Panc1 (cell line): Measurements from ENCODE around the gene DLG2. TPM values are rescaled to one million over a fixed set of nuclear protein-coding genes. Genes with fewer than 3 reads are reported as not detected.
"Not testable (repeated sequence)": the region's sequence is repeated elsewhere in the genome, so short reads cannot be mapped to it uniquely, and the experiment has no call there.

ENCODE experiments used
- ATAC-seq: fragments of 200-7000 bp; cut with Tn5 transposase; 2 replicates; pipeline ENCODE4 v1.9.1; 2020; ENCODE audit warnings: mild to moderate bottlenecking, moderate library complexity
- BruUV-seq: library from RNA; stranded (reverse); fragments of 400-500 nt; replicated peaks from 2 replicates; lab custom pipeline; 2021; lab: Mats Ljungman, UMichigan
- CTCF ChIA-PET: fragments of 300-600 bp; sonication (Branson Sonifier 250); formaldehyde crosslinking; loops from one replicate; lab custom pipeline; 2022; ENCODE audit warnings: antibody characterized with exemption; lab: Charles Lee
- POLR2A ChIA-PET: fragments of 300-600 bp; sonication (Branson Sonifier 250); formaldehyde crosslinking; loops from one replicate; lab custom pipeline; 2022; ENCODE audit warnings: antibody characterized with exemption; lab: Charles Lee
- DNase-seq: peaks from one replicate; pipeline ENCODE4 v3.0.0-alpha.2; 2010; ENCODE audit warnings: low read depth, low spot score
- H3K27ac ChIP-seq: 2 replicates; pipeline ENCODE4 v1.5.1; 2011; ENCODE audit warnings: mild to moderate bottlenecking, low read length, inconsistent platforms
- H3K27me3 ChIP-seq: fragments of 200-500 bp; sonication (Bioruptor generic); 2 replicates; pipeline ENCODE4 v1.6.0; 2014; ENCODE audit warnings: low read length, inconsistent platforms; ENCODE audit not compliant: control insufficient read depth, insufficient read depth
- H3K36me3 ChIP-seq: fragments of 200-500 bp; sonication (Bioruptor generic); 2 replicates; pipeline ENCODE4 v1.5.1; 2014; ENCODE audit warnings: inconsistent platforms, mild to moderate bottlenecking, low read length, moderate library complexity; ENCODE audit not compliant: control insufficient read depth, insufficient read depth
- H3K4me1 ChIP-seq: 2 replicates; pipeline ENCODE4 v1.5.1; 2011; ENCODE audit warnings: inconsistent platforms, mild to moderate bottlenecking, low read length, moderate library complexity; ENCODE audit not compliant: control insufficient read depth, insufficient read depth
- H3K4me3 ChIP-seq, 2 experiments: 2 replicates each; pipeline ENCODE4 v1.5.1; 2011 to 2012; ENCODE audit warnings: low read depth in 2 of 2, low read length in 2 of 2, mild to moderate bottlenecking in 2 of 2, inconsistent platforms in 1 of 2, moderate library complexity in 1 of 2
- H3K9me3 ChIP-seq: fragments of 200-500 bp; sonication (Bioruptor generic); 2 replicates; pipeline ENCODE4 v1.5.1; 2014; ENCODE audit warnings: low read depth, mild to moderate bottlenecking, inconsistent platforms, low read length, moderate library complexity; ENCODE audit not compliant: control insufficient read depth, insufficient read depth
- POLR2AphosphoS5 ChIP-seq: IDR thresholded peaks from 2 replicates; pipeline ENCODE4 v1.6.1; 2012; ENCODE audit warnings: mild to moderate bottlenecking, low read depth, low read length, moderate library complexity
- SIN3A ChIP-seq: IDR thresholded peaks from 2 replicates; pipeline ENCODE4 v1.6.1; 2012; ENCODE audit warnings: low read depth, mild to moderate bottlenecking, low read length, moderate library complexity, borderline replicate concordance; ENCODE audit not compliant: insufficient read depth
- TCF7L2 ChIP-seq: IDR thresholded peaks from 2 replicates; pipeline ENCODE4 v1.6.1; 2011; ENCODE audit warnings: mild to moderate bottlenecking, low read depth, low read length, inconsistent platforms
- in situ Hi-C: cut with HindIII; loops from 2 replicates; pipeline ENCODE4 v1.10.0; 2016; ENCODE audit warnings: low sequenced_read_pairs, low pct_unique_long_range_greater_than_20kb
- intact Hi-C: fragments of 100-400 bp; cut with micrococcal nuclease; formaldehyde crosslinking; loops from one replicate; pipeline ENCODE4 v1.10.0; 2022; ENCODE audit not compliant: unreplicated experiment
- total RNA-seq: library from RNA; stranded (reverse); gene quantifications from one replicate; pipeline ENCODE4 v1.2.1, GENCODE V29; 2021; ENCODE audit not compliant: unreplicated experiment
- TF ChIP-seq, protein P1 (sequence below): fragments of 450-650 bp; IDR thresholded peaks from 2 replicates; pipeline ENCODE4 v1.5.1; 2017; ENCODE audit warnings: mild to moderate bottlenecking
- TF ChIP-seq, protein P2 (sequence below), 2 experiments: IDR thresholded peaks; 2 replicates each; pipeline ENCODE4 v1.6.1; 2011 to 2012; ENCODE audit warnings: low read depth in 2 of 2, control low read depth in 1 of 2, low read length in 1 of 2, mild to moderate bottlenecking in 1 of 2, moderate library complexity in 1 of 2; ENCODE audit not compliant: insufficient read depth in 1 of 2

The DLG2 gene
- total RNA-seq, 1 experiment from 2014 or later: 4.2 TPM

DNA sequence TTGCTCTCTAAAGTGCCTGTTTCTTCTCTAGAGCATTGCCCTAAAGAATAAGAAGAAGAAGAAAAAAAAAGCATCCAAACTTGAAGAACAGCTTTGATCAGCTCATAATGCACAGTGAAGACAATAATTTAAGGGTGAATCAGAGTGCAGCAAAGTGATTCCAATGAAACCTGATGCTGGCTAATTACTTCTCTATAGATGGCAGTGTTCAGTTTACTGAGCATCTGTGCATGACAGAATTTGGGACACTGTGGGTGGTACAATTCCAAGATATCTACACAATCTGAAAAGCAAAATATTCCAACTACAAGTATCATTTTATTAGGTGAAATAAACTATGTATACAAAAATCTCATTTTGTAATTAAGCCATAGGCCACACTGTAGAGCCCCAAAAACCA lies 1890.5 kb downstream of the DLG2 start:
- no TSS peak for BruUV-seq
- H3K4me1 ChIP-seq: no peaks in the 10 kb centered on the region
- TF ChIP-seq TCF7L2 (no peak), POLR2AphosphoS5 (no peak), SIN3A (no peak)
- TF ChIP-seq, protein P1, sequence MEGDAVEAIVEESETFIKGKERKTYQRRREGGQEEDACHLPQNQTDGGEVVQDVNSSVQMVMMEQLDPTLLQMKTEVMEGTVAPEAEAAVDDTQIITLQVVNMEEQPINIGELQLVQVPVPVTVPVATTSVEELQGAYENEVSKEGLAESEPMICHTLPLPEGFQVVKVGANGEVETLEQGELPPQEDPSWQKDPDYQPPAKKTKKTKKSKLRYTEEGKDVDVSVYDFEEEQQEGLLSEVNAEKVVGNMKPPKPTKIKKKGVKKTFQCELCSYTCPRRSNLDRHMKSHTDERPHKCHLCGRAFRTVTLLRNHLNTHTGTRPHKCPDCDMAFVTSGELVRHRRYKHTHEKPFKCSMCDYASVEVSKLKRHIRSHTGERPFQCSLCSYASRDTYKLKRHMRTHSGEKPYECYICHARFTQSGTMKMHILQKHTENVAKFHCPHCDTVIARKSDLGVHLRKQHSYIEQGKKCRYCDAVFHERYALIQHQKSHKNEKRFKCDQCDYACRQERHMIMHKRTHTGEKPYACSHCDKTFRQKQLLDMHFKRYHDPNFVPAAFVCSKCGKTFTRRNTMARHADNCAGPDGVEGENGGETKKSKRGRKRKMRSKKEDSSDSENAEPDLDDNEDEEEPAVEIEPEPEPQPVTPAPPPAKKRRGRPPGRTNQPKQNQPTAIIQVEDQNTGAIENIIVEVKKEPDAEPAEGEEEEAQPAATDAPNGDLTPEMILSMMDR: no peak; the same call in 1 of the 2 replicates
- TF ChIP-seq, protein P2, sequence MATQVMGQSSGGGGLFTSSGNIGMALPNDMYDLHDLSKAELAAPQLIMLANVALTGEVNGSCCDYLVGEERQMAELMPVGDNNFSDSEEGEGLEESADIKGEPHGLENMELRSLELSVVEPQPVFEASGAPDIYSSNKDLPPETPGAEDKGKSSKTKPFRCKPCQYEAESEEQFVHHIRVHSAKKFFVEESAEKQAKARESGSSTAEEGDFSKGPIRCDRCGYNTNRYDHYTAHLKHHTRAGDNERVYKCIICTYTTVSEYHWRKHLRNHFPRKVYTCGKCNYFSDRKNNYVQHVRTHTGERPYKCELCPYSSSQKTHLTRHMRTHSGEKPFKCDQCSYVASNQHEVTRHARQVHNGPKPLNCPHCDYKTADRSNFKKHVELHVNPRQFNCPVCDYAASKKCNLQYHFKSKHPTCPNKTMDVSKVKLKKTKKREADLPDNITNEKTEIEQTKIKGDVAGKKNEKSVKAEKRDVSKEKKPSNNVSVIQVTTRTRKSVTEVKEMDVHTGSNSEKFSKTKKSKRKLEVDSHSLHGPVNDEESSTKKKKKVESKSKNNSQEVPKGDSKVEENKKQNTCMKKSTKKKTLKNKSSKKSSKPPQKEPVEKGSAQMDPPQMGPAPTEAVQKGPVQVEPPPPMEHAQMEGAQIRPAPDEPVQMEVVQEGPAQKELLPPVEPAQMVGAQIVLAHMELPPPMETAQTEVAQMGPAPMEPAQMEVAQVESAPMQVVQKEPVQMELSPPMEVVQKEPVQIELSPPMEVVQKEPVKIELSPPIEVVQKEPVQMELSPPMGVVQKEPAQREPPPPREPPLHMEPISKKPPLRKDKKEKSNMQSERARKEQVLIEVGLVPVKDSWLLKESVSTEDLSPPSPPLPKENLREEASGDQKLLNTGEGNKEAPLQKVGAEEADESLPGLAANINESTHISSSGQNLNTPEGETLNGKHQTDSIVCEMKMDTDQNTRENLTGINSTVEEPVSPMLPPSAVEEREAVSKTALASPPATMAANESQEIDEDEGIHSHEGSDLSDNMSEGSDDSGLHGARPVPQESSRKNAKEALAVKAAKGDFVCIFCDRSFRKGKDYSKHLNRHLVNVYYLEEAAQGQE (IDR thresholded peaks at IDR 0.05; ENCODE audit: insufficient read depth in 1 of 2, low read depth in 2 of 2, low read length in 1 of 2): no peak
- H3K27ac ChIP-seq: no peak overlapping the region
- in situ Hi-C loops: no loop called here
- H3K4me3 ChIP-seq: no peak overlapping the region
- POLR2A ChIA-PET: no interaction called here
- H3K36me3 ChIP-seq: no peaks in the 10 kb centered on the region
- ATAC-seq: no peak
- intact Hi-C loops: no loop called here
- DNase-seq: no peak
- H3K9me3 ChIP-seq: no peaks in the 10 kb centered on the region
- CTCF ChIA-PET: no interaction called here
- no peaks in the 10 kb centered on the region for H3K27me3 ChIP-seq

DNA sequence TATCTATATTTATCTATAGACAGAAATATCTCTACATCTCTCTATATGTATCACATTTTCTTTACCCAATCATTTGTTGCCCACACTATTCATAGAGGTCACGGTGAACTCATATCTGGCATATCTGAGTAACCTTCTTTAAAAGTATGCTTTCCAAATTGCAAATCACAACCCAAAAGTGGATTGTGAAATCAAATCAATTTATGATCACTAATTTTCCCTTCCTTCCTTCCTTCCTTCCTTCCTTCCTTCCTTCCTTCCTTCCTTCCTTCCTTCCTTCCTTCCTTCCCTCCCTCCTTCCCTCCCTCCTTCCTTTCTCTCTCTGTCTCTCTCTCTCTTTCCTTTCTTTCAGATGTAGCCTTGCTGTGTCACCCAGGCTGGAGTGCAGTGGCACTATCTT lies 1893.0 kb downstream of the DLG2 start:
- Histone ChIP-seq H3K4me1 (no peaks in the 10 kb centered on the region), H3K9me3 (no peaks in the 10 kb centered on the region), H3K4me3 (no peak overlapping the region), H3K27ac (no peak overlapping the region), H3K36me3 (no peaks in the 10 kb centered on the region), H3K27me3 (peaks cover 2% of the 10 kb centered on the region; the same call in 1 of the 2 replicates)
- TF ChIP-seq SIN3A: no peak
- TF ChIP-seq, protein P1: no peak
- TF ChIP-seq TCF7L2: no peak
- no peak for TF ChIP-seq POLR2AphosphoS5
- TF ChIP-seq, protein P2 (IDR thresholded peaks at IDR 0.05; ENCODE audit: insufficient read depth in 1 of 2, low read depth in 2 of 2, low read length in 1 of 2): no peak
- DNase-seq (no peak), ATAC-seq (no peak)
- CTCF ChIA-PET: no interaction called here
- in situ Hi-C loops: no loop called here
- no TSS peak for BruUV-seq
- POLR2A ChIA-PET: no interaction called here
- intact Hi-C loops: no loop called here

DNA sequence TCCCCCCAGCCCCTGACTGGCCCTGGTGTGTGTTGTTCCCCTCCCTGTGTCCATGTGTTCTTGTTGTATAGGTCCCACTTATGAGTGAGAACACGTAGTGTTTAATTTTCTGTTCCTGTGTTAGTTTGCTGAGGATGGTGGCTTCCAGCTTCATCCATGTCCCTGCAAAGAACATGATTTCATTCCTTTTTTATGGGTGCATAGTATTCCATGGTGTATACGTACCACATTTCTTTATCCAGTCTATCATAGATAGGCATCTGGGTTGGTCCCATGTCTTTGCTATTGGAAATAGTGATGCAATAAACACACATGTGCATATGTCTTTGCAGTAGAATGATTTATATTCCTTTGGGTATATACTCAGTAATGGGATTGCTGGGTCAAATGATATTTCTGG lies 1895.9 kb downstream of the DLG2 start:
- intact Hi-C loops, CTCF ChIA-PET, ATAC-seq, H3K27ac ChIP-seq, H3K4me1 ChIP-seq, H3K9me3 ChIP-seq, H3K27me3 ChIP-seq, in situ Hi-C loops, BruUV-seq, H3K36me3 ChIP-seq, DNase-seq, H3K4me3 ChIP-seq, POLR2A ChIA-PET: not testable (repeated sequence)
